Cortex of kidney (tissue), 1 donor: ENCODE data around the gene ICA1.

Source experiments
- DNase-seq: peaks from one replicate; lab custom pipeline; 2025; lab: John Stamatoyannopoulos, UW

Gene ICA1

DNA sequence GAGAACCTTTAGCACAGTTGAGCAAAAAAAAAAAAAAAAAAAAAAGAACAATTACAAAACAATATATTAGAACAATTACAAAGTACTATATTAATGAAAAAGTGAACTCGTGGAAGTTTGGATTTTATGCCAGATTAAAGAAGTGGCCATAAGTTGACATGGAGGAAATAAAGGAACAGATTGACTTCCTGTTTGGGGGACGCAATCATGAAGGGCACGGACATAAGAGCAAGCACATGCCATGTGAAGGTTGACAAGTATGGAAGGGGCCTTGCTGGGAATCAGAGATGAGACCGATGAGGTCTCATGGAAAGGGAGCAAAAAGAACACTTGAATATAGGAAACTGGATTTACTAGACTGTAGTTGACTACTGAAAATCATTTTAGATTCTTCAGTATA is 61.7 kb downstream of the ICA1 start:
- no peak for DNase-seq

DNA sequence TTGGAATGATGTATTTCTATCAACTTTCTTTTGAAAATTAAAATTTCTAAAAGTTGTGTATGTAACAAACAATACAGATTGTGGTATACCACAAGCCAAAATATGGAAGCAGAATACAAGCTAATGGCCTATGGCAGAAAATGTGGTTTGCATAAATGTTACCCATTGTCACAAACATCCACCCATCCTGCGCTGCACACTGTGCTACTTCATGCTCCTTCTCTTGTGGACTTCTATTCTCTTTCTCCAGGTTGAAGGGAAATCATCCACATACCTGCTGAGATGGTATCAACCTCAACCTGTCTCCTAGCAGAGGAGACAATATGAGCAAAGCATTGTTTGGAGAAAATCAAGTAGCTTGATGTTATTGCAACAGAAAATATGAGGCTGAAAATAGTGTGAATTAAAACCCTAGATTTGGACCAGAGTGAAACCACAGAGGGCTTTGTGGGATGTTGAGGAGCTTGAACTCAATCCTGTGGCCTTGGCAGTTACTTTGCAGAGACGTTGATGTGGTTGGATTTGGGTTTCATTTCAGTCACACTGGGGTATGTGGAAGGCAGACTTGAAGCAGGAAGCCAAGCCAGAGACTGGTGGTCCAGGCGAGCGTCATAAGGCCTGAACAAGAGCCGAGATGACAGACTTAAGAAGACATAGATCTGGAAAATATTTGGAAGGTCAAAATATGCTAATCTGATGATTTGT is 63.8 kb downstream of the ICA1 start:
- DNase-seq: no peak

DNA sequence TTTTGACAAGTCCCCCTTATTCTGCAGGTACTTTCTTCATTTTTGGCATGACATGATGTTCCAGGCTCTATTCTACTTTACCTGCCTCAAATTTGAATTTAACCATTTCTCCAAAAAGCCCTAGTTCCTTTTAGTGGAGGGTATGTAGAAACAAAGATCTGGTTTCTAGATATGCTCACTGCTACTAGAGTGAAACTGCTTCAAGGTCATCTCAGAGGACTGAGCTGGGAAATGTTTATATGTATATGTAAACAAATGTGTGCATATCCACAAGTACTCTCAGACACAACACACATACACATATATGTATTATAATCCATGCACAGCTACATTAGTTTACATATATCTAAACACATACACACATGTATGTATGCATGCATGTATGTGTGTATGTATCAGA is 69.1 kb downstream of the ICA1 start:
- DNase-seq: no peak

DNA sequence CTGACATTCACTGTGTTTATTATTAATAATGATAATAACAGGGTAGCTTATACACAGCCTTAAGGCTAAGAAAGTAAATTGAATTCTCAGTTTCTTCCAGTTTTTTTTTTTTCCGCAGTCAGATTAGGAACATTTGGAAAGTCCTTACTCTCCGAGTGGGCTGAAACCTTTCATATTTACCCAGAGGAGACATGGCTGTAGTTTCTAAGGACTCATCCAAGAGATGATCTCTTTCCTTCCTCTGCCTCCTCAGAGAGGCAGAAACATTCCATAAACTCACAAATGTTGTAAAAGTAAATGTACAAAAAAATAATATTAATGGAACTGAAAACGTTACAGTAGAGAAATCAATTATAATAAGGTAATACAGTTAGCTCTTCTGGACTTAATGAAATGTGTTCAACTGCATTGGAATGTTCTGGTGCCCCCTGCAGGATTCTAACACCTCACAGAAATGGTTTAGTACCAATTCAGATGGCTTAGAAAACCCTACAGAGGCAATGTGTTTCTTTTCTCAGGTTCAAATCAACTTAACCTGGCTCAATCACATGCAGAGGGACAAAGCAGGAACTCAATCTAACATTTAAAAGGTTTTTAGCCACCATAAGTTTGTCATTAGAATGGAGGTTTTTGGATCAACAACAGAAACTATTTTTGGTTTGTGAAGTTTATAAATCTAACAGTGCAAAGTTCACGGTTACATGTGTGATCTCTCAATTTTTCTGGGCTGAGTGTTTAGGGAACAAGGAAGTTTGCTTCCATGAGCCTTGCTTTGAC is 71.7 kb downstream of the ICA1 start:
- DNase-seq: no peak

DNA sequence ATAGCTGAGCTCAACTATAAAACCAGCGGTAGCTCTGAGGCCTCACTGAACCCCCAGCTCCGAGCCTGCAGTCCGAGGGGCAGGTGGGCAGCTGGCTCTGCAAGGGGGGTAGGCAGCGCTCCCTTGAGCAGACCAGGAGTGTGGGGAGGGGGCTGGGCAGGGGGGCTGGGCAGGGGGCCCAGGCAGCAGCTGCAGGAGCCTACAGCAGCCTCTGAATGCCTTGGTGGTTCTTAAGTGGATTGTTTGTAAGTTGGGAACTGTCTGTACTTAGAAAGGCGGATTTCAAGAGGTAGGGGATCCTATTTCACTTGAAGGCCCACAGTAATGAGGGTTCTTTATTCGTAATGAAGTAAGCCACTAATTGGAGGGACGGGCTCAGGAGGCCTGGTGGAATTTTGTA is 72.3 kb downstream of the ICA1 start:
- no peak for DNase-seq

DNA sequence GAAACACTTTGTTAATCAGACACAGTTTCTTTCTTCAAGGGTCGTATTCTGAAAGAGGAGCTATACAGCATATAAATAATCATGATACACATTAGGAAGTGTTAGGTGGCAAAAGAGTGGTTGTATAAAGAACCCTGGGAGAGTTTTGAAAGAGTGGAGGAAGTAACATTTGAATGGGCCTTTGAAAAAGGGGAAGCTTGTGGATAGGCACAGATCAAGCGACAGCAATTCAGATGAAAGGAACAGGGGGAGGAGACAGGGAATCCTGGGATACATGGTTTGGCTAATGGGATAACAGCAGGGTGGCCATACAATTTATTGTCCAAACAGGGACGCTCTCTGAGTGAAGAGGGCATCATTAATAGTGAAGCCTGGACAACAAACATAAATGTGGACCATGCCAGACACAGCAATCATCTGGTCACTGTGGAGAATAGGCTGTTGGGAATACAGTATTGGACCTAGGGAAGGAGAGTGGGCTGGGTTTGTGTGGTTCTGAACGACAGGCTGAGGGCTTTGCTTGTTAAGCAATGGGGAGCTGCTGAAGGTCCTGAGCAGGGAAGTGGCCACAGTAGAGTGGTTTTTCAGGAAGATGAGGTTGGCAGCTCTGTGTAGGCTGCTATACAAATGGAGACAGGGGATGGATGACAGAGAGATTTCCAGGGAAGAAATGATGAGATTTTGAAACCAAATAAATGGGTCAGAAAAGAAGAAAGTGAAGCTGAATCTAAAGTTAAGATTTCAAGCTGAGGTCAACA is 75.9 kb downstream of the ICA1 start:
- DNase-seq: no peak

DNA sequence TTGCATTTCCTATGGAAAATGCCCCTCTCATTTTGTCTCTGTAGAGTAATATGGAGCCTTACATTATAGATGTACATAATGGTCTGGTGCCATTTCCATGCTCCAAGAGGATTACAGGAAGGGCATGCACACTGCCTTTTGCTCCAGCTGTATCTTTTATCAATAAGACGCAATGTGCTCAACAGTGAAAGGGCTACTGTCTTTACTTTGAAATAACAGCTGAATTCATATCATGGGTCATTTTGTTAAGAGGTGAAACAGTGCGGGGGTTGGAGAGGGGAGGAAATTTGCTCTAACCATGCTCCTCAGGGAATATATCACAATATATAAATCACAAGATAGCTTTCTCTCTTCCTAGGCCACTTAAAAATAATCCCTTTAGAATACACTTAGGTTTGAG is 77.7 kb downstream of the ICA1 start:
- DNase-seq: no peak

DNA sequence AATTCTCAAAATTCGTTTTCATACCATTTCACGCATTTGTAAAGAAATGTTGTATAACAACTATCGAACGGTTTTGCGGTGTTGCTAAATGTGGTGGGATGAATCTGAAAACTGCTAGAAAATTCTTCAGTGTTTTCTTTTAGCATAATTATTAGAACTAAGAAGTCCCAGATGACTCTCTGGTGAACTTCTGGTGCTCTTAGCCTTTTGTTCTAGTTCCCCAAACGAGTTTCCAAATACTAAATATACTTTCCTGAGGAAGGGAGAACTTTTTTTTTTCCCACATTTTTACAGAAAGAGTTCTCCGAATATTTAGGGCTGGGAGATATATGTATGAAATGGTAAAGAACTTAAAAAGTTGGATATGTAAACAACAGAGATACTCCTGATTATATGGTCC is 82.5 kb downstream of the ICA1 start:
- DNase-seq: no peak

DNA sequence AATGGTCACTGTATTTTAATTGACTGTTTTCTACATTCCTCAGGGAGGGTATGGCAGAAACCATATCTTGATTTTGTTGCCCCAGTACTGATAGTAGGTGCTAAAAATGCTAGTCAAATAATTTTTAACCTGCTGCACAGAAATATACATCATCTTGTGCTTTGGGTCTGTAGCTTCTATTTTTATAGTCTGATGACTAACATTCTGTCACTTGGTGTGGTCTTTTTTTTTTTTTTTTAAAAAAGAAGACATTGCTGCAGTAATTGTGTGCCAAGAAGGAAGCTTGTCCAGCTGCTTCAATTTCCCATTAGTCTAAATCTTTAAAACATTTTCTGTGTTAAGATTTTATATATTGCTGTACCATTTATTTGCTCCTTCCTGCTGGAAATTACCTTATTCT is 83.6 kb downstream of the ICA1 start:
- no peak for DNase-seq

DNA sequence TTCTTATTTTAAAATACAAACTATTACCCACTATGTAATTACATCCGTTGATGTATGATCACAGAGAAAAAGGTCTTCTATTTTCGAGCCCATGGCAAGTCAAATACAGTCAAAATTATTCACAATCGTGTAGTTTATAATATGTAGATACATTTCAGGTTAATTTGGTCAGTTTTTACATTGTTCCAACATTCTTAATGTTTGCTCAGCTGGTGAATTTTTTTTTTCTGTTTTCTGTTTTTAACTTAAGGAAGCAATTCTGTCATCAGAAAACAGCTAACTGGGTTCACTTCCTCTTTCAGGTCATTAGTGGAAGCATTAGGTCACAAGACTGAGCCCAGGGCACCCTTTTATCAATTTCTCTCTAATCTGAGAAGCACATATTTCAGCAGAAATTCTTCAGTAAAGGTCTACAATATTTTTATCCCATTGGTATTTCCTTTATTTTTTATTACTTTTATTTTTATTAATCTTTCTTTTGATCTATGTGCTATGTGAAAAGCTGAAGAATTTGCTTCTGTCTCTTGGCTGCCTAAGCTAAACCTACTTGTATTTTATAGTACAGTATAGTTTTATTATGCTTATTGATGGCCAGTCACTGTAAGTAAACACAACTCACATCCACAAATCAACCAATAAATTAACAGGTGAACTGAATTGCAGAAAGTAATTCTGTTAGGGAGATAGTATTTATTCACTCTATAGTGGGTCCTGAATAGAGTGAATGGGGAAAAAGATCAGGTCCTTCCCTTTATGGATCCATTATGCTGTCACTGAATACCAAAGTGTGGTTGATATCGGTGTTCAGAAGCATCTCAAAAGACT is 84.6 kb downstream of the ICA1 start:
- DNase-seq: no peak

DNA sequence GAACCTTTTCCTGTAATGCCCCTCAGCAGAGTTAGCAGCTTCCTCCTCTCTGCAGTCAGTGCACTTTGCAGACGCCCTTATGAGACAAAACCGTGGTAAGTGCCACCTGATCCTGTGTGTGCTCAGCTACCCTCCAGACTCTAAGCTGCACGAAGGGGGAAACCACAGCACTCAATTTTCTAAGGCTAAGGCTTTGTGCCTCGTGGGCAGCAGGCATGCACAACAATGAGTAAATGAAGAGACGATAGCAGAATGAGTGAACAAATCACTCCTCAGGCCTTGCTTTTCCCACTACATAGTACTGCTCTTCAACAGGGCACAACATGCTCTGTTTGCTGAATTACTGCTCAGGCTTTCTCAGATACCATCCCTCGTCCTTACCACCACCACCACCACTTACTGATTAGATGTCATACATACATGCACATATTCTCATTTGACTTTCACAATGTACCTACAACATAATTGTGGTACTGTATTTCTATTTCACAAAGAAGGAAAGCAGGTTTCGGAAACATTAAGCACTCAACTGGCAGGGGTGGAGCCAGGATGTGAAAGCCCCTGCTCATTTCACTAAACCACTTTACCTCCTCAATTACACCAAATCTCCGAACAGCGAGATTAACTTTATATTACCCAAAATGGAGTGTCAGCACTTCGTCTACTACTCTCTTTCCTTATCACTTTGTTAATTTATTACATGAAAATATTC is 85.4 kb downstream of the ICA1 start:
- DNase-seq: no peak

DNA sequence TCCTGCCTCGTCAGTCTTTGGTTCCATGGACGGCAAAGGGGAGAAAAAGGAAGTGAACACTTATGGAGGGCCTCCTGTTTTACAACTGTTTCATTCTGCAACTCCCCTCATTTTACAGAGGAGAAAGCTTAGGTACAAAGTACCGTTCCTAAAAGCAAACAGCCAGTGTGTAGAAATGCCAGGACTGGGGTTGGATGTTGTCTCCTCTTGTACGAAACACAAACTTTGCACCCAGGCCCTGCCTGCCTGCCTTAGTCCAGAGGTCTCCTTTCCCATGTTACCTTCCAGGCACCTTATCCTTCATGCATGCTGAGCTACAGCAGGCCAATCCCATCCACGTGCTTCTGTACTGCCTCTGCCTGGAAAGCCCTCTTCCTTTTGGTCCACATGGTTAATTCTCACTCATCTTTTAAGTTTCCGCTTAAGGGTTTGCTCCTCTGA is 86.0 kb downstream of the ICA1 start:
- DNase-seq: no peak

DNA sequence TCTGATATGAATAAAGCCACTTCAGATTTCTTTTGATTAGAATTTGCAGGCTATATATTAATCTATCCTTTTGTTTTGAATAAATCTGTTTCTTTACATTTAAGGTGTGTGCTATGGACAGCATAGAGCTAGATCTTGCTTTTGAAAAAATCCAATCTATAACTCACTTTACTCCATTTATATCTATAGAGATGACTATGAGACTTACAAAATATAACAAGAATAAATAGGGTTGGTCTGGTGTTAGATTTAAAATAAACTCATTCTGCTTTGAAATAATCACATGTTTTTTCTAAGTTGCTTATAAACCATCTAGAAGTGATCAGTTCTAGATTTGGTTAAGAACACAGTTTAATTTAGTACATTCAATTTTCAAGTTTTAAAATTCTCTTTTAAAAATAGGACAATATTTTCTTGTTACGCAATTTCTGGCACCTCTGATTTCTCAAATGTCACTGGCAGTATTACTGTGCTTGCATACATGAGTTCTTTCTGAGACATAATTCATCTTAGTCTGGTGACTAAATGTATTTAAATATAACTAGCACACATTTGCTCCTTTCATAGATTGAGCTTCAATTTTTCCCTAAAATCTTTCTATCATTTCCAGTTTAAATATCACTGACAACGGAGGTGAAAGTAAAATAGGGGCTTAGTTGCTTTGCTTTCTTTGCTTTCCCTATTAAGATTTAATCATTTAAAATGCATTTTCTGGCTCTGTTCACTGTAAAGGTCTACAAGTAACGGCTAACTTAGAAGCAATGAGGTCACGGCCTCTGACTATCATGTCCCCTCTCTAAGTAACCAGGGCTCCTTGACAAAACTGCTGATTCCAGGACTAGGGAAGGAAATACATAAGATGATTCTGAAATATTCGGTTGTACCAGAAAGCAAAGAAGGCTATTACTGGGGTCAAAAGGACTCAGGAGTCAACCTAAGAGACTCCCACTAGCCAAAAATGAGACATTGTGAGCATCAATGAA is 89.3 kb downstream of the ICA1 start:
- no peak for DNase-seq

DNA sequence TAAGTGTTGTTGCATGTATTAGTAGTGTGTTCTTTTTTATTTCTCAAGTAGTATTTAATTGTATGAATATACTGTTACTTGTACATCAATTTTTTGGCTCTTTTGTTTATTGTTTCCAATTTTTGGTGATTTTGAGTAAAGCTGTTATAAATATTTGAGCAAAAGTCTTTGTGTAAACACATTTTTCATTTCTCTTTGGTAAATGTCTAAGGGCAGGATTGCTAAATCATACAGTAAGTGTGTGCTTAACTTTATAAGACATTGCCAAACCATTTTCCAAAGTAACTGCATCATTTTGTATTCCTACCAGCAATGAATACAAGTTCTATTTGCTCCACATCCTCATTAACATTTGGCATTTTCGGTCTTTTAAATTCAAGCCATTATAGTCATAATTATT is 92.8 kb downstream of the ICA1 start:
- no peak for DNase-seq

DNA sequence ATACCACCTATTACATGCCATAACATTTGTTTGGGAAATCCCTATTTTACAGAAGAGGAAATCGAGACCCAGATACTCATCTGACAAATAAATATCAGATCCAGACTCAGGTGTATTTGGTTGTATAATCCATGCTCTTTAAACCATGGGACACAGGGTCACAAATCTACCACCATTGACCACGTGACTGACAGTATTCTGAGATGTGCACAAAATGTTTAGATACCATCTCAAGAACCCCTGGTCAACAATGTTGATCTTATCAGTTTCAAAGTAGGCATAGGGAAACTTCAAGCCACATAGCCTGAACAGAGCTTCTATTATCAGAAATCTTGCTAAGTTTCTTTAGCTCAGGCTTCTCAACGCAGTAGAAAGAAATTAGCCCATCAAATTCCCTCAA is 93.6 kb downstream of the ICA1 start:
- no peak for DNase-seq

DNA sequence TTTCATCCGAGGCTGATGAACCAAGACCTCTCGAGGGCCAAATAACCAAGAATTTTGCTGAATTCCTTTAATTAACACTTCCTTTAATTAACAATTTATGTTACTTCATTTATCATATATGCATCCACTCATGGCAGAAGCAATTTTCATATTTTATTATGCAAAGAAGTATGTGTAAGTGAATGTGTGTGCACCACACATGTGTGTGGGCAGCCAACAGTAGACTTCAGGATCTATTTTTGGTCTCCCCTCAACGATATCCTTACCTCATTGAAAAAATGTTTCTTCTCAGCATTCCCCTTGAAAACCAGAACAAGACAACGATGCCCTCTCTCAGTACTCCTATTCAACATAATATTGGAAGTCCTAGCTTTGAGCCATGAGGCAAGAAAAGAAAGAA is 96.8 kb downstream of the ICA1 start:
- no peak for DNase-seq

DNA sequence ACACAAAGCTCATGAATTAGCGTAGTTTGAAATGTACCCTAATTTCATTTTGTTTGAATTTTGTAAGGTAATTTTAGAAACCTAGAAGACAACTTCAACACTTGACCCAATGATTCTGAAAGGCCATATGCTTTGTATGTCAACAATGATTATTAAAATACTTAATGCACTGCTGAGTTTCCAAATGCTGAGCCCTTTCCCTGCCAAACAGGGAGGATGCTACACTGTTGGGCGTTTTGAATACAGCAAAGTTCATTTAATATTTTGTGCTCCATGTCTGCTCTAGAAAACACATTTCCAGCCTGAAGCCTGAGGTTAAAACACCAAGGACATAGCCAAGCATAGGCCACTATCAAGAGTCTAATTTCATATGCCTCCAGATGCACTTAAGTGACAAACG is 99.8 kb downstream of the ICA1 start:
- no peak for DNase-seq

DNA sequence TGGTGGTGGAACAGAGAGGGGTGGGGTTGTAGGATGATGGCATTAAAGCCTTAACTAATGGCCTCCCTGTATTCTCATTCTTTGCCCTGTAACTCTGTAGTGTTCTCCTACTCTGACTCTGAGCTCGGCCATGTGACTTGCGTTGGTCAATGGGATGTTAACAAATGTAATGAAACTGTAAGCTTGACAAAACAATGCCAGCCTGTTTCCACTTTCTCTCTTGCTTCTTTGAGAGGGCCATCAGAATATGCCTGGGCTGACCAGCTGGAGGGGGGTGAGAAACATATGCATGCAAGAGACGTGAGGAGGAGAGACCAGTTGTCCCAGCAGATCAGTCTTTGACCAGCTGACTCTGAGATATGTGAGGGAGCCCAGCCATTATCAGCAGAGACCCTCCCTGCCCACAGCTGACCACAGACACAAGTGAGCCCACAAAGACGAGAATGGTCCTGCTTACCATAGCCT is 100.6 kb downstream of the ICA1 start:
- DNase-seq: no peak

DNA sequence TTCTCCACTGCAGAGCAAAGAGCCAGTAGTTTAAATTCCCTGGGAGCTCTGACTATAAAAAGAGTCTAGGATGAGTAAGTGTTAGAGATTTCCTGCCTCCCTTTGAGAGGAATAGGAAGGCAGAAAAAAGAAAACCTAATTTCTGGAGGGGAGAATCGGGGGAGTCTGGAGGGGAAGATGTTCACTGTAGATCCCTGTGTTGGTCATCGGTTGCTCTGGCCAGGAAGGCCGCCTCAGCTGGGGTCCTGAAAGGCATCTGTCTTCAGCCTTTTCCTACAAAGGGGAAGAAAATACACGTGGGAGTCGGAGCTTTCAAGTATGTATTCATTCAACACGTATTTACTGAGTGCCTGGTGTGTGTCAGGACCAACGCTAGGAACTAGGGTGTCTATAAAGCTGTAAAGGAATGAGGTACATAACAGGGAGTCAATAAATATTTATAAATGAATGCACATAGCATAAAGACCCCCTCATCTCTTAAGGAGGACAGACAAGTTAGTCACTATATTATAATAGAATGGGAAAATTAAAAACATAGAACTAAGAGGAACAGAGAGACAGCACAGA is 101.1 kb downstream of the ICA1 start:
- DNase-seq: no peak

DNA sequence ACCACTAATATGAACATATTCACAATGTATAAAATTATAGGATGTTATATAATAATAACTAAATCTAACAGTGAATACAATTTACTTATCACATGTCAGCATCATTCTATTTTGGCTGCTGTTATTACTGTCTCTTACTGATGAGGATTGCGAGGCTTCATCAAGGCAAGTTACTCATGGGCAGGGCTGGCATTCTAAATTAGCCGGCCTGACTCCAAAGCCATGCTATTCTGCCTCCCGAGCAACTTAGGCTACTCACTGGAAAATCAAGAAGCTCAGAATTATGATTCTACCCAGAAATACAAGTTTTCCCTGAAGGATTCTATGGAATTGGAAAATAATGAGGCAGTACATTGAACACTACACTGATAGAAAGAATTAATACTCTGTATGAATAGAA is 101.7 kb downstream of the ICA1 start:
- DNase-seq: no peak
